Activated CD8-positive, alpha-beta memory T cell treated with anti-CD3 and anti-CD28 coated beads for 48 hours (primary cell): ENCODE measurements around the gene SOS1.
"Not testable (repeated sequence)": the region's sequence is repeated elsewhere in the genome, so short reads cannot be mapped to it uniquely, and the experiment has no call there.

Experiments used
- DNase-seq, 3 experiments: peaks; one replicate each; pipeline ENCODE4 v3.0.0-alpha.2; 2020; ENCODE audit warnings: low read depth in 2 of 3, low spot score in 2 of 3

SOS1 gene

DNA sequence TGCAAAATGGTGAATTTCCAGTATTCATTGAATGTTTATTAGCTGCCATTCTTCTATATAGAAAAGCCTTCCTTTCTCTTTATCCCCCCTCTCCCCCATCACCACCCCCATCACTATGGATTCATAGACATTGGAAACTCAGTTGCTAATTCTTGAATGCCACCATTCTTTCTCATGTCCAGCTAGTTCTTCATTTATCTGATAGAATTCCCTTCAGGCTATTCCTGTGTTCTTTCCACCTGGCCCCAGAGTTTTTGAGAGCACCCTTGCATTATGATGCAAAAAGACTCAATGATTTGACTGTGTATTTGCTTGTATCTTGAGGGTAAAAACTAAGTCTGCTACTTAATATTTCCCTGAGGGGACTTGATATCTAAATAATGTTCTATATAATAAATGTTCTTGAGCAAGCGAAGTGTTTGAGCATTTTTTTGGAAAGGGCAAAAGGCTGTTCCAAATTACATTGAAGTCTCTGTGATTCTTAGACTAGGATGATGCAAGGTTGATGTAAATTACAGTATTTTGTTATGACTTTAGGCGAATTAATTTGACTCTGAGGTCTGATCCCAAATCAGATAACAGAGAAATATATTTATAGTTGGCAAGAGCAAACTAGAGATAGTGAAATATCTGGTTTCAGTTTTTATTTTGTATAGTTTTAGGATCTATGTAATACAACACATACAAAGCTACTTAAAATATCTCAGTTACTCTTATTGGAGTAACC is 18.8 kb upstream of the SOS1 start:
- DNase-seq: no peak

GRCh38 chr2:39138837-39139211 is 18.0 kb upstream of the SOS1 start:
- DNase-seq: no peak

DNA sequence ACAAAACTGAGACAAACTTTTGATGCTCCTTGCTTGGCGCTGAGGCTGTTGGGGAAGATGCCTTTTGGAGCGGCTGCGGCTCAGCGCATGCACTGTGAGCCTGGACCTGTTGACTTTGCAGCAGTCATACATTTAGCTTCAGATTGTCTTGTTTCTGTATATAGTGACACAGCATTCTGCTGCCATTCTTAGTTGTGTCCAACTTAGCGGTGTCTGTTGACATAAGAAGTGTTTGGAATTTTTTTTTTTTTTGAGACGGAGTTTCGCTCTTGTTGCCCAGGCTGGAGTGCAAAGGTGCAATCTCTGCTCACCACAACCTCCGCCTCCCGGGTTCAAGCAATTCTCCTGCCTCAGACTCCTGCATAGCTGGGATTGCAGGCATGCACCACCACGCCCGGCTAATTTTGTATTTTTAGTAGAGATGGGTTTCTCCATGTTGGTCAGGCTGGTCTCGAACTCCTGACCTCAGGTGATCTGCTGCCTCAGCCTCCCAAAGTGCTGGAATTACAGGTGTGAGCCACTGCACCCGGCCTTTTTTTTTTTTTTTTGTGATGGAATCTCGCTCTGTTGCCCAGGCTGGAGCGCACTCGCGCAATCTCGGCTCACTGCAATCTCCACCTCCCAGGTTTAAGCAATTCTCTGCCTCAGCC is 17.5 kb upstream of the SOS1 start:
- DNase-seq: not testable (repeated sequence)

GRCh38 chr2:39136799-39137198 is 15.9 kb upstream of the SOS1 start:
- DNase-seq: no peak

DNA sequence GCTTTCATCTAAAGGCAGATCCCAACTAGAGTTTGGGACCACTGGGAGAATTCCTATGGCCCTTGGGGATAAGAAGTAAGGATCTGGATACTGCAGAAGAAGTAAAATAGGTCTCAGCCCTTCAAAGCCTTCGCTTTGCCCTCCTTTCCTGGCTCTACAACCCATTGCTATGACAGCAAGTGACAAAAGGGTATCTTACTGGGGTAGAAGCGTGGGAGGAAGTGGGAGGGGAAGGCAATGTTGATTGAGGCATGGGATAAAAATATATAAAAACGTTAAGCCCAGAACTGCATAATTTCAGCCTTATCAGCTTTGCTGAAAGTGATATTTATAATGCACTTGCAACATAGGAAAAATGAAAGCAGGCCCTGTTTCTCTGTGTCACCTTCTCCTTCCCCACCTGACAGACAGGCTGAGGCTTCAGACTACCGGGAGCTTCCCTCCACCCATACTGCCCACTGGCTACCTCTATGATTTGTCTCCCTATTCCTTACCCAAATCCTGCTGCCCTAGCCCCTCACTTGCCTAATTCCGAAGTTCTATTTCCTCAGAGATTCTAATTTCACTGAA is 14.9 kb upstream of the SOS1 start:
- DNase-seq: no peak

DNA sequence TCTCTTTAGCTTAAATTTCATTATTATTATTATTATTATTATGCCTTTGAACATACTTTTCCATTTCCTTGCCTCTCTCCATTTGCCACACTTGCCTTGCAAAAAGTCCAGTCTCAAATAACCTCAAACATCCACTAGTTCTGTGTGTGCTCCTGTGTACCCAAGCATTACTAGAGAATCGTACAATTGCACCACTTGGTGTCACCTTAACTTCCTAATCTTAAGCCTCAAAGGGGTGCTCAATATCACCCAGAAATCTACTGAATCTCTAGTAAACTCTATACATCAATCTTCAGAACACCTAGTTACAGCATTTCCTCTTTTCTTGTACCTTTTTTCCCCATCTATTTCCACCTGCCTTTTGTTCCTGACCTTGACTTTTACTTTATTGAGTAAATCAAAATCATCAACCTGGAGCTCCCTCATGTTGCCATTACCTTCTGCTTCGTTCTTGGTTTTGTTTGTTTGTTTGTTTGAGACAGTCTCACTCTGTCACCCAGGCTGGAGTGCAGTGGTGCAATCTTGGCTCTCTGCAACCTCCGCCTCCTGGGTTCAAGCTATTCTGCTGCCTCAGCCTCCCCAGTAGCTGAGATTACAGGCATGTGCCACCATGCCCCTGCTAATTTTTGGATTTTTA is 12.5 kb upstream of the SOS1 start:
- no peak for DNase-seq

GRCh38 chr2:39128919-39129391 is 8.1 kb upstream of the SOS1 start:
- DNase-seq: peak in 1 of 3 experiments; percentile 33

DNA sequence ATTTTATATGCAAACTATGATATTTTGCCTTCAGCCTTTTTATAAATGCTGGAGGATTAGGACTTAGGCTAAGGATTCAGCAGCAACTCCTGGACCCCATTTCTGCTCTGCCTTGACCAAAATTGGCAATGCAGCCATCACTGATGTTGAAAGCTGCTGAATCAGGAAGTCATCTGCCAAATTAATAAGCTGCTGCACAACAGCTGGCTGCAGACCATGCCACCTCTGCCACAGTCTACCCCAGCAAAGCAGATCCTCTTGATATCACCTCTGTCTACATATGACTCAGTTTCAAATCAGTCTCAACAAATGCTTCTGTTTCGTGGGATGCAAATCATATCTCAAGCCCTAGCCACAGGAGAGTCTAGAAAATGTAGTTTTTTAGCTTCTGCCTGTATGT is 7.1 kb upstream of the SOS1 start:
- peak in 1 of 3 experiments; percentile 25 for DNase-seq

DNA sequence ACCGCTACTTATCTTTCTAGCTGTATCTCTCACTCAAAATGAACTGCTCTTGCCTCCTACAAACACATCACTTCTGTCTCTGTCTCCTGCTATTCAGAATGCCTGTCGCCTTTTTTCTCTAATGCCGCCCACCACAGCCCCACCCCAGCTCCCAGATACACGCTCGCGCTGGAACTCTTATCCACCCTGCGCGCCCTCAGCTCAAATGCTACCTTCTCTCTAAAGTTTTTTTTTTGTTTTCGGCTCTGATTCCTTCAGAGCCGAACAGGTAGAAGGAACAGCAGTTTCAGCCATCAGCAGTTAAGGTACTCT is 3.9 kb upstream of the SOS1 start:
- DNase-seq: no peak

- DNase-seq: peak; percentile 77 to 96 (median 91)
Measured at GRCh38 chr2:39124000-39124745, 3.3 kb upstream of the SOS1 start.

DNA sequence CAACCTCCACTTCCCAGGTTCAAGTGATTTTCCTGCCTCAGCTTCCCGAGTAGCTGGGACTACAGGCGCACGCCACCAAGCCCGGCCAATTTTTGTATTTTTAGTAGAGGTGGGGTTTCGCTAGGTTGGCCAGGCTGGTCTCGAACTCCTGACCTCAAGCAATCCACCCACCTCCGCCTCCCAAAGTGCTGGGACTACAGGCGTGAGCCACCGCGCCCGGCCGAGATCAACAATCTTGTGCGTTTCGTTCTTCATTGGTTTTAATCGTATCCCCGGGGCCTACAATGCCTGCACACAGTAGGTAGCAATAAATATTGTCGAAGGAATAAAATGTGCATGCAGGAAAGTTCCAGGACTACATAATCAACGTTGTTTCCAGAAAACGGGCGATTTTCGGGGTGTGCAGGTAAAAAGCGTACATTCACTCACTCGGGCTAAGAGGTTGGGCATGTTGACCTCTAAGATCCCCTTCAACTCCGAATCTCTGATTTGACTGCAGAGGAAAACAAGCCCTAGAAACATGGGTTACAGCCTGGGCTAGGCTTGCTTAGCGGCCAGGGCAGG is 2.7 kb upstream of the SOS1 start:
- no peak for DNase-seq

- no peak for DNase-seq
Measured at GRCh38 chr2:39121523-39122063, 742 bp upstream of the SOS1 start.

- no peak for DNase-seq
Measured at GRCh38 chr2:39120521-39120770, 405 bp downstream of the SOS1 start.

- DNase-seq: peak in 2 of 3 experiments; percentile 37 to 40
Measured at GRCh38 chr2:39119732-39120520, 925 bp downstream of the SOS1 start.

DNA sequence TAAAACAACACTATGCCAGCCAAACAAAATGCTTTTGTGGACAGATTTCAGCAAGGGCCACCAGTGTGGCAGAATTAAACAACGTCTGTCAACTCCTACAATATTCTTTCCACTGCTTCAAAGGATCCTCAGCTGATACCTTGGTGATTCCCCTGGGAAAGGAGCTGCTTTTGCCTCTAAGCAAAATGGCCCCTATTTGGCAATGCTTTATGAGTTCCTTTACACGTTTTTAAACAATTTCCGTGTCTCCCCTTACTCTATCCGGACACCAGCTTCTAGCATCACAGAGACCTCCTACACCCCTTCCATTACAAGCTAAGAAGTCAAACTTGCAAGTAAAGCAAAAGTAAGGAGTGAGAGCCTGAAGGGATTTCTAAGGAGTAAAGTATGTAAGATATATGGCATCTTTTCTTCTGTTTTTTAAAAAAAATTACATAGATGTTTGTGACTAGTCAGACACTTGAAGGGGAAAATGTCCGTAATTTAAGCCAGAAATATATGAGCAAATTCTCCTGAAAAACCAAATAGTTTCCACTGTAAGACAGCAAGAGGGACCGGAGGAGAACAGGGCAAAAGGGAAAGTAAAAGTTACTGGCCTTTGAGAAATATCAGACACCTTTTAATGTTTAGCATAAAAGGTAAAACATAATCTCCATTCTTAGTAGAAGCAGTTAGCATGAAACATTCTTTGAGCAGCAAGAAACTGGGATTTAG is 1.9 kb downstream of the SOS1 start:
- no peak for DNase-seq

DNA sequence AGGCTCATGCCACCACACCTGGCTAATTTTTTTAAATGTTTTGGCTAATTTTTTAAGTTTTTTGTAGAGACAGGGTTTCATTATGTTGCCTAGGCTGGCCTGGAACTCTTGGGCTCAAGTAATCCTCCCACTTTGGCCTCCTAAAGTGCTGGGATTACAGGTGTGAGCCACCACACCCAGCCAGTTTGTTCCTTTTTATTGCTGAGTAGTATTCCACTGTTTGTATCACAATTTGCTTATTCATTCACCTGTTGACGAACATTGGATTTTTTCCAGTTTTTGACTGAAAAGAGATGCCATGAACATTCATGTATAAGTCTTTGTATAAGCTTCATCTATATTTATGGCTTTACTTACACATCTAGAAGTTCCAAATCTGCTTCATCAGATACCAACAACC is 5.3 kb downstream of the SOS1 start:
- no peak for DNase-seq

DNA sequence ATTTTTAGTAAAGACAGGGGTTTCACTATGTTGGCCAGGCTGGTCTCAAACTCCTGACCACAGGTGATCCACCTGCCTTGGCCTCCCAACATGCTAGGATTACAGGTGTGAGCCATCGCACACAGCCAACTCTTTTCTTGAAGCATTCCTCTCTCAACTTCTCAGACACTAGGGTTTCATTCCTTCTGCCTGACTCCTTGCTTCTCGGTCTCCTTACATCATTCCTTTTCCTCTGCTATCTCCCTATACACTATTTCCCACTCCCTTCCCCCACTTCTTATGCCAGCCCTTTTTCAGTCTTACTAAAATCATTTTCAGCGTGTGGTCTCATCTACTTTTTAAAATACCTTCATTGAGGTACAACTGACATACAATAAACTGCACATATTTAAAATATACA is 6.1 kb downstream of the SOS1 start:
- DNase-seq: no peak

DNA sequence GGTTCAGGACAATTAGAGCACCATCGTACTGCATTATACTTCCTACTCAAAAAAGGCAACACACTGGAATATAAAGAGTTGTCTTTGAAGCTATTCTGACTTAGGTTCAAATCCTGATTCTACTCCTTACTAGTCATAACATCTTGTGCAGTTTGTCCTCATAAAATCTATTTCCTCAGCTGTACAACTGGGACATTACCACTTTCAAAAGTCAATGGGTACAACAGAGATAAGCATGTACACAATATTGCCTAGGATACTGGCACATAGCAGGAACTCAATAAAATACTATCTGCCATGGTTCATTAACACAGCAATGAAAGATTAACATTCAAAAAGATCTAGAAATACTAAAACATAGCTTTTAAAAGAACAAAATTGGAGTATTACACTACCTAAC is 11.3 kb downstream of the SOS1 start:
- no peak for DNase-seq

GRCh38 chr2:39108377-39108776 is 12.5 kb downstream of the SOS1 start:
- no peak for DNase-seq
